SK-N-SH (cell line): ENCODE results near the gene ABO. TPM values are rescaled to one million over a fixed set of nuclear protein-coding genes. Genes with fewer than 3 reads are reported as not detected.

ENCODE experiments used
- CTCF ChIA-PET: fragments of 300-600, 350-600 bp; formaldehyde crosslinking; extraction: SDS; loops from one replicate; lab custom pipeline; 2021; lab: Yijun Ruan, JAX
- POLR2A ChIA-PET: fragments of 350-600 bp; sonication (Branson Sonifier 250); formaldehyde crosslinking; extraction: SDS; loops from one replicate; lab custom pipeline; 2020; ENCODE audit warnings: antibody characterized with exemption, inconsistent platforms; lab: Yijun Ruan, JAX
- DNase-seq: peaks from one replicate; pipeline ENCODE4 v3.0.0; 2012
- H2AFZ ChIP-seq: fragments of 200-600 bp; sonication (generic); 2 replicates; pipeline ENCODE4 v1.8.1; 2016; ENCODE audit warnings: antibody characterized with exemption, mild to moderate bottlenecking, low read depth
- H3F3A ChIP-seq: fragments of 200-600 bp; sonication (generic); replicated peaks from 2 replicates; pipeline ENCODE3; 2016; ENCODE audit warnings: antibody characterized with exemption, mild to moderate bottlenecking; ENCODE audit not compliant: insufficient read depth
- H3K27ac ChIP-seq, 2 experiments: fragments of 200-500 bp in 1 of 2; fragments of 200-600 bp in 1 of 2; sonication (Bioruptor generic) in 1 of 2; sonication (generic), shearing (Covaris generic) in 1 of 2; 2 replicates each; pipeline versions ENCODE4 v1.5.1 to v1.6.1; 2014 to 2016; ENCODE audit warnings: low read depth in 2 of 2, inconsistent platforms in 1 of 2, low read length in 1 of 2, mild to moderate bottlenecking in 1 of 2, mixed read lengths in 1 of 2
- H3K27me3 ChIP-seq: fragments of 200-600 bp; sonication (generic), shearing (Covaris generic); 2 replicates; pipeline ENCODE4 v1.6.1; 2016; ENCODE audit warnings: mixed run types; ENCODE audit not compliant: insufficient read depth
- H3K36me3 ChIP-seq, 2 experiments: fragments of 200-500 bp in 1 of 2; fragments of 200-600 bp in 1 of 2; sonication (Bioruptor generic) in 1 of 2; sonication (generic) in 1 of 2; replicated peaks in 1 of 2; 2 replicates each; pipeline versions ENCODE3 to v1.5.1; 2014 to 2016; ENCODE audit warnings: low read length in 1 of 2, mild to moderate bottlenecking in 1 of 2; ENCODE audit not compliant: insufficient read depth in 2 of 2, control insufficient read depth in 1 of 2
- H3K4me1 ChIP-seq, 2 experiments: fragments of 200-500 bp in 1 of 2; fragments of 200-600 bp in 1 of 2; sonication (Bioruptor generic) in 1 of 2; sonication (generic), shearing (Covaris generic) in 1 of 2; 2 replicates each; pipeline versions ENCODE4 v1.5.1 to v1.6.1; 2014 to 2016; ENCODE audit warnings: low read depth in 1 of 2, low read length in 1 of 2, mixed run types in 1 of 2; ENCODE audit not compliant: insufficient read depth in 2 of 2, control insufficient read depth in 1 of 2
- H3K4me2 ChIP-seq: fragments of 200-600 bp; sonication (generic), shearing (Covaris generic); 2 replicates; pipeline ENCODE4 v1.6.1; 2017; ENCODE audit warnings: mixed run types
- H3K4me3 ChIP-seq, 2 experiments: fragments of 200-500 bp in 1 of 2; fragments of 200-600 bp in 1 of 2; sonication (Bioruptor generic) in 1 of 2; sonication (generic), shearing (Covaris generic) in 1 of 2; 2 replicates each; pipeline versions ENCODE4 v1.5.1 to v1.8.1; 2014 to 2016; ENCODE audit warnings: low read depth in 2 of 2, inconsistent platforms in 1 of 2, low read length in 1 of 2, mild to moderate bottlenecking in 1 of 2, mixed read lengths in 1 of 2, moderate library complexity in 1 of 2
- H3K79me2 ChIP-seq: fragments of 200-600 bp; sonication (generic); 2 replicates; pipeline ENCODE4 v1.8.1; 2017; ENCODE audit warnings: mild to moderate bottlenecking; ENCODE audit not compliant: insufficient read depth
- H3K9ac ChIP-seq: fragments of 200-600 bp; sonication (generic); 2 replicates; pipeline ENCODE4 v1.6.1; 2017; ENCODE audit warnings: mixed run types
- H3K9me2 ChIP-seq: fragments of 200-600 bp; sonication (generic); 2 replicates; pipeline ENCODE4 v1.6.1; 2017; ENCODE audit warnings: mixed run types
- H3K9me3 ChIP-seq: fragments of 200-600 bp; sonication (generic); 2 replicates; pipeline ENCODE4 v1.6.1; 2017; ENCODE audit warnings: mixed run types, mild to moderate bottlenecking, moderate library complexity
- H4K20me1 ChIP-seq: fragments of 200-600 bp; sonication (generic); 2 replicates; pipeline ENCODE4 v1.6.1; 2017; ENCODE audit warnings: mild to moderate bottlenecking, mixed run types; ENCODE audit not compliant: insufficient read depth
- CHD2 ChIP-seq: fragments of 150-350 bp; IDR thresholded peaks from 2 replicates; pipeline ENCODE4 v1.6.1; 2018; ENCODE audit warnings: low read length; ENCODE audit not compliant: partially characterized antibody
- EP300 ChIP-seq, 2 experiments: IDR thresholded peaks; 2 replicates each; pipeline versions ENCODE4 v1.4.0 to v1.6.1; 2012; ENCODE audit warnings: borderline replicate concordance in 1 of 2, low read depth in 1 of 2, low read length in 1 of 2
- EZH2phosphoT487 ChIP-seq: fragments of 200-600 bp; sonication (generic); IDR thresholded peaks from 2 replicates; pipeline ENCODE4 v1.6.1; 2017; ENCODE audit warnings: low read depth, mixed run types, mild to moderate bottlenecking, antibody characterized with exemption, moderate library complexity, borderline replicate concordance
- FOSL2 ChIP-seq: IDR thresholded peaks from 2 replicates; pipeline ENCODE4 v1.4.0; 2012; ENCODE audit warnings: low read depth, mild to moderate bottlenecking, moderate library complexity, borderline replicate concordance
- FOXM1 ChIP-seq: IDR thresholded peaks from 2 replicates; pipeline ENCODE4 v1.4.0; 2012; ENCODE audit warnings: low read depth, mild to moderate bottlenecking
- GABPA ChIP-seq: IDR thresholded peaks from 2 replicates; pipeline ENCODE4 v1.4.0; 2012; ENCODE audit warnings: low read depth, mild to moderate bottlenecking
- MEF2A ChIP-seq: IDR thresholded peaks from 2 replicates; pipeline ENCODE4 v1.4.0; 2012; ENCODE audit warnings: low read depth, borderline replicate concordance
- MXI1 ChIP-seq: IDR thresholded peaks from 2 replicates; pipeline ENCODE4 v1.6.1; 2012; ENCODE audit warnings: mild to moderate bottlenecking, low read depth, low read length, improper control_type of control experiment
- RXRA ChIP-seq: IDR thresholded peaks from 2 replicates; pipeline ENCODE4 v1.4.0; 2012; ENCODE audit warnings: low read depth, mild to moderate bottlenecking, borderline replicate concordance
- SMC3 ChIP-seq: IDR thresholded peaks from 2 replicates; pipeline ENCODE4 v1.6.1; 2012; ENCODE audit warnings: low read depth, low read length, improper control_type of control experiment
- TAF1 ChIP-seq: IDR thresholded peaks from 2 replicates; pipeline ENCODE4 v1.6.1; 2012; ENCODE audit warnings: low read depth, mild to moderate bottlenecking, low read length, moderate library complexity, borderline replicate concordance
- TCF12 ChIP-seq: IDR thresholded peaks from 2 replicates; pipeline ENCODE4 v1.4.0; 2012
- USF2 ChIP-seq: fragments of 150-350 bp; IDR thresholded peaks from 2 replicates; pipeline ENCODE4 v1.6.1; 2017; ENCODE audit warnings: antibody characterized with exemption, low read length, low read depth, borderline replicate concordance
- YY1 ChIP-seq: IDR thresholded peaks from 2 replicates; pipeline ENCODE4 v1.4.0; 2012; ENCODE audit warnings: low read depth, mild to moderate bottlenecking
- WGBS: methylation state at CpG from one replicate; pipeline ENCODE4 v1.1.6; 2017; ENCODE audit warnings: low lambda C conversion rate; 5-methylcytosine and 5-hydroxymethylcytosine counted together
- polyA plus RNA-seq, 3 experiments: library from polyadenylated mRNA; depleted of rRNA; stranded (reverse); fragments of >200 nt; gene quantifications; 2 replicates each; pipeline ENCODE4 v1.2.3, GENCODE V29; 2012
- TF ChIP-seq, protein P1 (sequence below): IDR thresholded peaks from 2 replicates; pipeline ENCODE4 v1.4.0; 2012; ENCODE audit warnings: low read depth
- TF ChIP-seq, protein P2 (sequence below): fragments of 200-600 bp; sonication (generic); IDR thresholded peaks from 2 replicates; pipeline ENCODE4 v1.6.1; 2017; ENCODE audit warnings: antibody characterized with exemption, mild to moderate bottlenecking, moderate library complexity

The ABO gene
- polyA plus RNA-seq, 1 of the 3 experiments (the other 2 are of a cell fraction), result not detected

- no peaks in the 10 kb centered on the region for H3K79me2 ChIP-seq
- H3K4me3 ChIP-seq, result no peak overlapping the region
- no peak overlapping the region for H3K4me2 ChIP-seq
- 92% methylated on average over 24 of the region's 30 CpGs for WGBS
- DNase-seq, result no peak
- no peak overlapping the region for H3K27ac ChIP-seq
- TF ChIP-seq TAF1 (no peak), USF2 (no peak)
- H3K27me3 ChIP-seq, result peaks cover 3% of the 10 kb centered on the region; the same call in 1 of the 2 replicates
- ChIA-PET CTCF (no interaction called here), POLR2A (no interaction called here)
- no peak overlapping the region for H2AFZ ChIP-seq
- H3K9ac ChIP-seq, result no peak overlapping the region
- H3K9me3 ChIP-seq, result no peaks in the 10 kb centered on the region
- no peaks in the 10 kb centered on the region; a peak in 1 of 4 replicates for H3K4me1 ChIP-seq
- no peaks in the 10 kb centered on the region for H3K9me2 ChIP-seq
- no peaks in the 10 kb centered on the region for H3F3A ChIP-seq
- H3K36me3 ChIP-seq, result no peaks in the 10 kb centered on the region
- no peaks in the 10 kb centered on the region for H4K20me1 ChIP-seq
Measured at GRCh38 chr9:133256136-133256461, 18.9 kb downstream of the ABO start.

DNA sequence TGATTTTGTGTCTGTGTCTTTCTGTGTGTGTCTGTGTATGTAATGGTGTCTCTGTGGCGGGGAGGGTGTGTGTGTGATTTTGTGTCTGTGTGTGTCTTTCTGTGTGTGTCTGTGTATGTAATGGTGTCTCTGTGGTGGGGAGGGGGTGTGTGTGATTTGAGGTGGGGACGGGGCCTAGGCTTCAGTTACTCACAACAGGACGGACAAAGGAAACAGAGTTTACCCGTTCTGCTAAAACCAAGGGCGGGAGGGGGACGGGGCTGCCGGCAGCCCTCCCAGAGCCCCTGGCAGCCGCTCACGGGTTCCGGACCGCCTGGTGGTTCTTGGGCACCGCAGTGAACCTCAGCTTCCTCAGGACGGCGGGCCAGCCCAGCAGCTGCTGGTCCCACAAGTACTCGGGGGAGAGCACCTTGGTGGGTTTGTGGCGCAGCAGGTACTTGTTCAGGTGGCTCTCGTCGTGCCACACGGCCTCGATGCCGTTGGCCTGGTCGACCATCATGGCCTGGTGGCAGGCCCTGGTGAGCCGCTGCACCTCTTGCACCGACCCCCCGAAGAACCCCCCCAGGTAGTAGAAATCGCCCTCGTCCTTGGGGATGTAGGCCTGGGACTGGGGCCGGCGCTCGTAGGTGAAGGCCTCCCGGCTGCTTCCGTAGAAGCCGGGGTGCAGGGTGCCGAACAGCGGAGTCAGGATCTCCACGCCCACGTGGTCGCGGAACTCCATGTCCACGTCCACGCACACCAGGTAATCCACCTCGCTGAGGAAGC lies 19.4 kb downstream of the ABO start:
- POLR2A ChIA-PET, result no interaction called here
- H3K36me3 ChIP-seq, result no peaks in the 10 kb centered on the region
- TF ChIP-seq EZH2phosphoT487, result no peak
- no peak for TF ChIP-seq MXI1
- TF ChIP-seq YY1, result no peak
- TF ChIP-seq FOSL2, result no peak
- TF ChIP-seq USF2, result no peak
- TF ChIP-seq MEF2A, result no peak
- TF ChIP-seq, protein P1, sequence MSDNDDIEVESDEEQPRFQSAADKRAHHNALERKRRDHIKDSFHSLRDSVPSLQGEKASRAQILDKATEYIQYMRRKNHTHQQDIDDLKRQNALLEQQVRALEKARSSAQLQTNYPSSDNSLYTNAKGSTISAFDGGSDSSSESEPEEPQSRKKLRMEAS, result no peak
- no peak for TF ChIP-seq SMC3
- no peak for TF ChIP-seq CHD2
- no peak for TF ChIP-seq GABPA
- TF ChIP-seq, protein P2, sequence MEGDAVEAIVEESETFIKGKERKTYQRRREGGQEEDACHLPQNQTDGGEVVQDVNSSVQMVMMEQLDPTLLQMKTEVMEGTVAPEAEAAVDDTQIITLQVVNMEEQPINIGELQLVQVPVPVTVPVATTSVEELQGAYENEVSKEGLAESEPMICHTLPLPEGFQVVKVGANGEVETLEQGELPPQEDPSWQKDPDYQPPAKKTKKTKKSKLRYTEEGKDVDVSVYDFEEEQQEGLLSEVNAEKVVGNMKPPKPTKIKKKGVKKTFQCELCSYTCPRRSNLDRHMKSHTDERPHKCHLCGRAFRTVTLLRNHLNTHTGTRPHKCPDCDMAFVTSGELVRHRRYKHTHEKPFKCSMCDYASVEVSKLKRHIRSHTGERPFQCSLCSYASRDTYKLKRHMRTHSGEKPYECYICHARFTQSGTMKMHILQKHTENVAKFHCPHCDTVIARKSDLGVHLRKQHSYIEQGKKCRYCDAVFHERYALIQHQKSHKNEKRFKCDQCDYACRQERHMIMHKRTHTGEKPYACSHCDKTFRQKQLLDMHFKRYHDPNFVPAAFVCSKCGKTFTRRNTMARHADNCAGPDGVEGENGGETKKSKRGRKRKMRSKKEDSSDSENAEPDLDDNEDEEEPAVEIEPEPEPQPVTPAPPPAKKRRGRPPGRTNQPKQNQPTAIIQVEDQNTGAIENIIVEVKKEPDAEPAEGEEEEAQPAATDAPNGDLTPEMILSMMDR, result no peak
- no peak for TF ChIP-seq RXRA
- no peak for TF ChIP-seq EP300 (IDR thresholded peaks at IDR 0.05; ENCODE audit: borderline replicate concordance in 1 of 2, low read depth in 1 of 2, low read length in 1 of 2)
- TF ChIP-seq FOXM1, result no peak
- no peak for TF ChIP-seq TCF12
- TF ChIP-seq, all 33 proteins: peak for 0
- Histone ChIP-seq H3K9me2 (no peaks in the 10 kb centered on the region), H3K79me2 (no peaks in the 10 kb centered on the region), H3K9ac (no peak overlapping the region), H3K27ac (no peak overlapping the region), H4K20me1 (no peaks in the 10 kb centered on the region), H3K4me3 (no peak overlapping the region), H2AFZ (no peak overlapping the region), H3K27me3 (peaks cover under 1% of the 10 kb centered on the region; the same call in 1 of the 2 replicates), H3K4me2 (no peak overlapping the region), H3F3A (no peaks in the 10 kb centered on the region), H3K9me3 (no peaks in the 10 kb centered on the region), H3K4me1 (no peaks in the 10 kb centered on the region; a peak in 1 of 4 replicates)
- no peak for DNase-seq
- CTCF ChIA-PET, result no interaction called here
- WGBS, result 78% methylated on average over 21 of the region's 42 CpGs
